K562 (cell line): ENCODE data around the gene PNPLA7. TPM values are rescaled to one million over a fixed set of nuclear protein-coding genes. Genes with fewer than 3 reads are reported as not detected.

Experiments
- CCAR2 ChIP-seq: fragments of 200-400 bp; formaldehyde crosslinking; IDR thresholded peaks from 2 replicates; pipeline ENCODE4 v1.6.1; 2017; ENCODE audit warnings: mild to moderate bottlenecking, low read depth, low read length
- E2F4 ChIP-seq: sonication (generic); formaldehyde crosslinking; IDR thresholded peaks from 2 replicates; pipeline ENCODE4 v1.8.0; 2022; ENCODE audit warnings: mild to moderate bottlenecking, low read depth, missing genetic modification reagents
- ELF1 ChIP-seq: fragments of 200-800 bp; sonication (Bioruptor generic); IDR thresholded peaks from 2 replicates; pipeline ENCODE4 v1.6.1; 2016; ENCODE audit warnings: missing genetic modification characterization, missing compliant biosample characterization
- ESRRB ChIP-seq: fragments of 250-450 bp; sonication (Bioruptor Pico); IDR thresholded peaks from 2 replicates; pipeline ENCODE4 v1.5.0; 2020; ENCODE audit warnings: mild to moderate bottlenecking, moderate library complexity, borderline replicate concordance
- GABPA ChIP-seq: fragments of 200-800 bp; sonication (Bioruptor generic); conservative IDR thresholded peaks from 2 replicates; pipeline ENCODE4 v1.6.1; 2016; ENCODE audit warnings: low read depth, missing genetic modification characterization, missing compliant biosample characterization
- KLF1 ChIP-seq: fragments of 450-650 bp; IDR thresholded peaks from 2 replicates; pipeline ENCODE4 v1.6.1; 2016; ENCODE audit warnings: missing genetic modification characterization, missing compliant biosample characterization
- MBD1 ChIP-seq: fragments of 250-450 bp; sonication (Bioruptor Pico); IDR thresholded peaks from 2 replicates; pipeline ENCODE4 v1.8.0; 2022; ENCODE audit warnings: inconsistent platforms
- NFE2 ChIP-seq: IDR thresholded peaks from 2 replicates; pipeline ENCODE4 v1.6.1; 2014; ENCODE audit warnings: antibody characterized with exemption, low read depth
- NR2C1 ChIP-seq, 2 experiments: fragments of 450-650 bp; IDR thresholded peaks; 2 replicates each; pipeline ENCODE4 v1.6.1; 2017; ENCODE audit warnings: mild to moderate bottlenecking in 2 of 2, antibody characterized with exemption in 1 of 2, inconsistent platforms in 1 of 2, missing compliant biosample characterization in 1 of 2, missing genetic modification characterization in 1 of 2
- POLR3A ChIP-seq: IDR thresholded peaks from 2 replicates; pipeline ENCODE4 v1.6.1; 2011; ENCODE audit warnings: borderline replicate concordance, mild to moderate bottlenecking, moderate library complexity; ENCODE audit not compliant: insufficient read length, insufficient read depth; ENCODE audit errors: extremely low read depth
- SRSF1 ChIP-seq: fragments of 200-400 bp; formaldehyde crosslinking; IDR thresholded peaks from 2 replicates; pipeline ENCODE4 v1.6.1; 2017; ENCODE audit warnings: mild to moderate bottlenecking, low read depth, low read length, moderate library complexity
- TCF3 ChIP-seq: sonication (generic); formaldehyde crosslinking; IDR thresholded peaks from 2 replicates; pipeline ENCODE4 v1.4.0; 2020; ENCODE audit warnings: mild to moderate bottlenecking, missing genetic modification reagents
- THRB ChIP-seq: fragments of 450-650 bp; formaldehyde crosslinking; conservative IDR thresholded peaks from 2 replicates; pipeline ENCODE4 v1.4.0; 2022; ENCODE audit warnings: mild to moderate bottlenecking, missing genetic modification characterization
- YY1 ChIP-seq, 3 experiments: IDR thresholded peaks; 2 replicates each; pipeline ENCODE4 v1.6.1; 2011; ENCODE audit warnings: low read length in 2 of 3, mild to moderate bottlenecking in 2 of 3, moderate library complexity in 2 of 3, borderline replicate concordance in 1 of 3, control low read depth in 1 of 3, low read depth in 1 of 3; ENCODE audit not compliant: insufficient read depth in 3 of 3, insufficient replicate concordance in 2 of 3, control insufficient read depth in 1 of 3, insufficient read length in 1 of 3; ENCODE audit errors: extremely low read depth in 1 of 3
- ZNF280A ChIP-seq: fragments of 450-650 bp; IDR thresholded peaks from 2 replicates; pipeline ENCODE4 v1.6.1; 2018; ENCODE audit warnings: mild to moderate bottlenecking, low read depth; ENCODE audit not compliant: partially characterized antibody
- ZNF639 ChIP-seq, 2 experiments: fragments of 200-800 bp in 1 of 2; sonication (Bioruptor generic) in 1 of 2; sonication (generic) in 1 of 2; formaldehyde crosslinking in 1 of 2; IDR thresholded peaks in 1 of 2; conservative IDR thresholded peaks in 1 of 2; 2 replicates each; pipeline versions ENCODE4 v1.5.0 to v1.6.1; 2016 to 2020; ENCODE audit warnings: missing compliant biosample characterization in 1 of 2, missing genetic modification characterization in 1 of 2, missing genetic modification reagents in 1 of 2
- polyA plus RNA-seq, 8 experiments: library from polyadenylated mRNA; depleted of rRNA in 4 of 8; stranded (reverse) in 5 of 8; unstranded in 3 of 8; fragments of >200 nt; fragmentation: Nextera tagmentation in 2 of 8; fragmentation: Illumina TruSeq in 1 of 8; extraction: Ambion mirVana in 2 of 8; extraction: Trizol in 1 of 8; gene quantifications; 2 replicates each; pipeline versions ENCODE4 v1.2.1 to v1.2.3, GENCODE V29; 2011 to 2014; ENCODE audit warnings: inconsistent platforms in 1 of 8, missing spikeins in 1 of 8
- total RNA-seq, 7 experiments: library from RNA; depleted of rRNA in 6 of 7; stranded (reverse); fragments of >200 nt in 6 of 7; fragmentation: Illumina TruSeq in 2 of 7; extraction: Trizol in 2 of 7; gene quantifications; 2 replicates each; pipeline versions ENCODE4 v1.2.1 to v1.2.3, GENCODE V29; 2011 to 2021; ENCODE audit warnings: low replicate concordance in 1 of 7

The PNPLA7 gene
- total and polyA plus RNA-seq, 9 of the 15 experiments (the other 6 are each of a cell fraction or from before 2014, with no cell fraction given): 0.01 to 0.85 (median 0.19) TPM; not detected in 1

GRCh38 chr9:137578518-137579258, 28.5 kb upstream of the PNPLA7 start, which contains the start of gene DPH7 (continued):
- TF ChIP-seq ZNF639 (CRISPR knock-in tag; conservative IDR thresholded peaks at IDR 0.05 in 1 of 2, IDR thresholded peaks at IDR 0.05 in 1 of 2) (peak in 1 of 2 experiments; percentile 96; a peak in 2 of 4 replicates), ESRRB (no peak), NFE2 (peak; percentile 22; the same call in 1 of the 2 replicates), SRSF1 (0 out of 2 replicates have a peak, but pooled peaks have one; percentile 21), THRB (CRISPR knock-in tag) (no peak), ELF1 (tag) (no peak), GABPA (tag) (peak; percentile 100), CCAR2 (no peak), KLF1 (tag) (0 out of 2 replicates have a peak, but pooled peaks have one; percentile 38), MBD1 (CRISPR knock-in tag) (no peak), E2F4 (CRISPR knock-in tag) (no peak), POLR3A (no peak), TCF3 (CRISPR knock-in tag) (peak; percentile 42; the same call in 1 of the 2 replicates), ZNF280A (no peak), YY1 (IDR thresholded peaks at IDR 0.05; ENCODE audit: borderline replicate concordance in 1 of 3, control insufficient read depth in 1 of 3, extremely low read depth in 1 of 3, insufficient read depth in 3 of 3, insufficient read length in 1 of 3, insufficient replicate concordance in 2 of 3, low read depth in 1 of 3, low read length in 2 of 3) (peak in 2 of 3 experiments; percentile 61 to 68), NR2C1 (IDR thresholded peaks at IDR 0.05) (peak; percentile 98), NR2C1 (tag; IDR thresholded peaks at IDR 0.05) (peak; percentile 99)
